Stimulated activated naive CD8-positive, alpha-beta T cell treated with anti-CD3 and anti-CD28 coated beads, Interleukin-15, Interleukin-2, amounts not matched to agents 100 U/mL and 50 U/mL, for 24 hours (primary cell): ENCODE results near the gene UBE2N.

Experiments
- ATAC-seq: fragments of 150-1000 bp; cut with Tn5 transposase; one replicate; pipeline ENCODE4 v1.10.0; 2021
- DNase-seq: peaks from one replicate; pipeline ENCODE4 v3.0.0; 2021

The UBE2N gene

GRCh38 chr12:93441617-93442410 is at the start of gene UBE2N:
TSS of gene UBE2N (minus strand) at chr12:93441947. CDS start at chr12:93441884, 63 bp downstream.
- DNase-seq, result peak; percentile 98
- ATAC-seq, result peak; percentile 94

GRCh38 chr12:93484315-93484981 is 42.7 kb upstream of the UBE2N start:
- no peak for DNase-seq
- ATAC-seq, result no peak

DNA sequence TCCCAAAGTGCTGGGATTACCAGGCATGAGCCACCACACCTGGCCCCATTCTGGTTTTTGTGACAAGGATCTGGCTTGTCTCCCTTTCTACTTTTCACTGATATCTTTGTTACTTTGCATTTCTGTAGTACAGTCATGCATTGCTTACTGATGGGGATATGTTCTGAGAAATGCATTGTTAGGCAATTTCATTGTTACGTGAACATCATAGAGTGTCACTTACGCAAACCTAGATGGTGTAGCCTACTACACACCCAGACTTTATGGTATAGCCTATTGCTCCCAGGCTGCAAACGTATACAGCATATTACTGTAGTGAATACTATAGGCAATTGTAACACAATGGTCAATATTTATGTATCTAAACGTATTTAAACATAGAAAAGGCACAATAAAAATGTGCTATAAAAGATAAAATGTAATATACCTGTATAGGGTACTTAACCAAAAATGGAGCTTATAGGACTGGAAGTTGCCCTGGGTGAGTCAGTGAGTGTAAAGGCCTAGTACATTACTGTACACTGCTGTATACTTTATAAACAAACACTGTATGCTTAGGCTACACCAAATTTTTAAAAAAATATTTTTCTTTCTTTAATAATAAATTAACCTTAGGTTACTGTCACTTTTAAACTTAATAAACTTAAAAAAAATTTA is 41.5 kb upstream of the UBE2N start:
- no peak for DNase-seq
- no peak for ATAC-seq

- no peak for DNase-seq
- no peak for ATAC-seq
Measured at GRCh38 chr12:93482721-93483120, 41.0 kb upstream of the UBE2N start.

- no peak for DNase-seq
- no peak for ATAC-seq
Measured at GRCh38 chr12:93476555-93476954, 34.8 kb upstream of the UBE2N start.

DNA sequence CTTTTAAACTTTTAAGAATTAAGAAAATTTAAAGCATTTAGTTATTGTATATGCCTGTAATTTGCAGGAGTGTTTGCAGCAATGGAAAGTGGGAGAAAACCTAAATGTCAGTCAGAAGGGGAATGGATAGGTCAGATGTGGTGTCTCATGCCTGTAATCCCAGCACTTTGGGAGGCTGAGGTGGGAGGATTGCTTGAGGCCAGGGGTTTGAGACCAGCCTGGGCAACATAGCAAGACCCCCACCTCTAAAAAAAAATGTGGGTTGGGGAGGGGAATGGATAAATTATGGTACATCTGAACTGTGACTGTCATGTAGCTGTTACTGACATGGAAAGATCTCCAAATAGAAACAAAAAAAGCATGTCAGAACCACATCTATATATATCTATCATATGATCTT is 27.6 kb upstream of the UBE2N start:
- ATAC-seq, result no peak

GRCh38 chr12:93468008-93468371 is 26.2 kb upstream of the UBE2N start:
- DNase-seq (no peak), ATAC-seq (peak; percentile 10)

More for the DNA sequence above, 27.6 kb upstream of the UBE2N start:
- no peak for DNase-seq

DNA sequence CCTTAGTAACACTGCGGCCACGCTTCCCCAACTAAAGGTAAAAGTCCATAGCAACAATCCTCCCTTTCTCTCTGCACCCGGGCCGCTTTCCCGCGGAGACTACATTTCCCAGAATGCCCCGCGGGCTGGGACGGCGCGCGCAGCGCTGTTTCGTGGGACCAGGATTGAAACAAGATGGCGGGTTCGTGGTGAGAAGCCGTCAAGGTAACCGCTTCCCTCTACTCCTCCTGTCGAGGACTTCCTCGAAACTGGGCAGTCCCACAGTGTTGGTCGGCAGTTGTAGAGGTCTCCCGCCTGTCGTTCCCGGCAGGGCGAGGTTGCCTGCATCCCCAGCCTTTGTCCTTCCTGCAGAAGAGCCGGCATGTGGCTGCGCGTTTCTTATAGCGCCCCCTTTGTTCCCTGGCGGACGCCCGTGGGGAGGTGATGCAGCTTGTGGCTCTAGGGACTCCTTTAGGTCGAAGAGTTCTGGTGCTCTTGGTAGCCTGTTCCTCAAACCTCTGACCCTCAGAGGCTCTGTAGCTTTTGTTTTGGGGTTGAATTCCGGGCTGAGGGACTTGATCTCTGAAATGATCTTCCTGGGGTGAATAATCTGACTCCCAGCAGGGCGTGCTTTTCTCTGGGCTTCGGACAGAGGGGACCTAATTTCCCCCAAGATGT is 25.7 kb upstream of the UBE2N start, which contains the start of gene MRPL42:
TSS of gene MRPL42 (plus strand) at position 164 of the 657 bp plus-strand sequence. CDS start 1,772 bp downstream, outside the sequence.
- peak; percentile 93 for ATAC-seq
- peak; percentile 93 for DNase-seq

DNA sequence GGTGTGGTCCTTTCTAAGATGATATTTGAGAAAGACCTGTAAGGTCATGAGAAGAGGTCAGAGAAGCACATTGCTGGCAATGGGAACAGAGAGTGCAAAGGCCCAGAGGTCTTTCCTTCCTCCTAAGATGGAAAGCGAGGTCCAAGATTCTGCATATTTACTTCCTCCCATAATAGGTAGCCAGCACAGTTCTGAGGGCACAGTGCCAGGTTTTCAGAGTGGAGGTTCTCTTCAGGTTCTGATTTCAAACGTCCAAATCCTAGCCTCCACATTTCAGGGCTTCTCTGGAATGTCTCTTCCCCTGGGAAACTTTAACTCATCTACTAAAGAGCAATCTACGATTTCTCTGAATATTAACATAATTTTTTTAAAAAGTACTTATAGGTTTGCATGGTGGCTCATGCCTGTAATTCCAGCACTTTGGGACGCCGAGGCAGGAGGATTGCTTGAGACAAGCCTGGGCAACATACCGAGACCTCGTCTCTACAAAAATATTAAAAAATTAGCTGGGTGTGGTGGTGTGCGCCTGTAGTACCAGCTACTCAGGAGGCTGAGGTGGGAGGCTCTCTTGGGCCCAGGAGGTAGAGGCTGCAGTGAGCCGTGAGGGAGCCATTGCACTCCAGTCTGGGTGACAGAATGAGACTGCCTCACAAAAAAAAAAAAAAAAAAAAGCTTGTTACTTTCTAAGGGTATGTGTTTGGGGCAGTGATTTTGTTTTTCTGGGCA is 25.0 kb upstream of the UBE2N start:
- DNase-seq (no peak), ATAC-seq (no peak)

DNA sequence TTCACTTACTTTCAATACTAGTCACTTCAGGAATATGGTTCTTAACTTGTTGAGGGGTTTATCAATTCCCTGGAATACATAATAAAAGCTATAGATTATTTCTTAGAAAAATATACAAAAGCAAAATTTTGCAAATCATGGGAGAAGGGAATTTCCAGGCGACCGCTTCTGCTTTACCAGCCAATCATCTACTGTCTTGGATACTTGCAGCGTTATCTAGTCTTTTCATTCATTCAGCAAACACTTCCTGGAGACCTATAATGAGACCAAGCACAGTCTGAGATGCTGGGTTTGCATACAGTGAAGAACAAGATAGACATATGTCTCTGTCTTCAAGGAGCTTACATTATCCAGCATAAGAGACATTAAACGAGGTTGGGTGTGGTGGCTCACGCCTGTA is 24.1 kb upstream of the UBE2N start:
- DNase-seq (no peak), ATAC-seq (no peak)

DNA sequence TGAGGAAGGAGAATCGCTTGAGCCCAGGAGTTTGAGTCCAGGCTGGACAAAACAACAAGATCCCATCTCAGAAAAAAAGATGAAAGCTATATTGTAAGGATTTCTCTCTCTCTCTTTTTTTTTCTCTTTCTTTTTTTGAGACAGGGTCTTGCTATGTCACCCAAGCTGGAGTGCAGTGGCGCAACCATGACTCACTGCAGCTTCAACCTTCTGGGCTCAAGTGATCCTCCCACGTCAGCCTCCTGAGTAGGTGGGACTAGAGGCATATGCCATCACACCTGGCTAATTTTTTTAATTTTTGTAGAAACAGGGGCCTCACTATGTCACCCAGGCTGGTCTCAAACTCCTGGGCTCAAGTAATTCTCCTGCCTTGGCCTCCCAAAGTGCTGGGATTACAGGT is 19.8 kb upstream of the UBE2N start:
- DNase-seq, result no peak
- ATAC-seq, result no peak

- DNase-seq (no peak), ATAC-seq (no peak)
Measured at GRCh38 chr12:93460902-93461301, 19.2 kb upstream of the UBE2N start.

- no peak for DNase-seq
- ATAC-seq, result no peak
Measured at GRCh38 chr12:93460003-93460402, 18.3 kb upstream of the UBE2N start.

DNA sequence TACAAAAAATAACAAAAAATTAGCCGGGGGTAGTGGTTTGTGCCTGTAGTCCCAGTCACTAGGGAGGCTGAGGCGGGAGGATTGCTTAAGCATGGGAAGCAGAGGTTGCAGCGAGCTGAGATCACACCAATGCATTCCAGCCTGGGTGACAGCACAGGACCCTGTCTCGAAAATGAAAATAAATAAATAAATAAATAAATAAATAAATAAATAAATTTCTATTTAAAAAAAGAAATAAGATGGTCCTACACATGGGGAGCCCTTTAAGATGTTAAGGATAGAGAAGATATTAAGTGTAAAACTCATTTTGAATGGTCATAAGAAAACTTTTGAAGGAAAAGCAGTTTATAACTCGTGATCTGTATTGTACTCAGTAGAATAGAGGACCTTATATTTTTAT is 17.4 kb upstream of the UBE2N start:
- ATAC-seq, result no peak

GRCh38 chr12:93456077-93456476 is 14.3 kb upstream of the UBE2N start:
- ATAC-seq, result no peak
- no peak for DNase-seq

More for the DNA sequence above, 17.4 kb upstream of the UBE2N start:
- DNase-seq, result no peak

- DNase-seq (no peak), ATAC-seq (no peak)
Measured at GRCh38 chr12:93453633-93454032, 11.9 kb upstream of the UBE2N start.

DNA sequence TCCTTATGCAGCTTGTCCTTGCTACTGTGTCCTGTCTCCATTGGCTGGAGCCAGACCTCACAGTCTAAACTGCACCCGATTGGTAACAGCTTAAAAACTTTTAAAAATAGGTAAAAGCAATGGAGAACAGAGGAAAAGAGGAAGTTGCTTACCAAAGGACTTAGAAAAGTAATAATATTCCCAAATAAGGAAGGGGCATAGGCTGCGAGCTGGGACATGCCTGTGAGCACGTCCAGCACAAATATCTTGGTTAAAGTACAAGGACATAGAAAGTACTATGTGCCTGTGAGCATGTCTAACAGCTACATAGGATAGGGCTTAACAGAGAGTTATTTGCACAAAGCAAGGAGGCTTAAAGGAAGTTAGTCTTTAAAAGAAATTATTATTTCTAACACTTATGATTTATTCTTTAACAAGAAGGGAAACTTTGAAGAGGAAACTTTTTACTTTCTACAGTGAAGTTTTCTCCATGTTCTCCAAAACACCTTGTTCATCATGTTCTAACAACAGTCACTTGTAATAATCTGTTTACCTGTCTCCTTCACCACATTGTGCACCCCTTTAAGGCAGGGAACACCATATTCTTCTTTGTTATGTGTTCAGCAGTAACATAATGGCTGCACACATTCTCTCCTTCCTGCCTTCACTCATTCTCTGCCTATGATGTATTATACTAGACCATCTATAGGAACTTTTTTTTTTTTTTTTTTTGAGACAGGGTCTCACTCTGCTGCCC is 9.8 kb upstream of the UBE2N start:
- no peak for DNase-seq
- ATAC-seq, result no peak

- DNase-seq (no peak), ATAC-seq (no peak)
Measured at GRCh38 chr12:93449277-93449676, 7.5 kb upstream of the UBE2N start.

- ATAC-seq, result no peak
- no peak for DNase-seq
Measured at GRCh38 chr12:93448796-93449195, 7.0 kb upstream of the UBE2N start.

GRCh38 chr12:93447555-93448290 is 6.0 kb upstream of the UBE2N start:
- ATAC-seq (peak; percentile 26), DNase-seq (no peak)
